H1 (cell line): Measurements from ENCODE around the gene MAFB. TPM values are rescaled to one million over a fixed set of nuclear protein-coding genes. Genes with fewer than 3 reads are reported as not detected.

ENCODE experiments used
- CTCF ChIA-PET: fragments of 300-600 bp; sonication (Branson Sonifier 250); formaldehyde crosslinking; loops from one replicate; lab custom pipeline; 2021; ENCODE audit not compliant: partially characterized antibody; lab: Charles Lee
- POLR2A ChIA-PET: fragments of 300-600 bp; sonication (Branson Sonifier 250); formaldehyde crosslinking; loops from one replicate; lab custom pipeline; 2021; ENCODE audit warnings: inconsistent platforms; ENCODE audit not compliant: partially characterized antibody; lab: Charles Lee
- DNase-seq, 2 experiments: peaks; one replicate each; pipeline versions ENCODE4 v3.0.0 to v3.0.0-alpha.2; 2010 to 2022; ENCODE audit warnings: low spot score in 2 of 2, low read depth in 1 of 2, mixed read lengths in 1 of 2
- FAIRE-seq: peaks from 2 replicates; lab custom pipeline; 2011; peaks lifted over from hg19 to GRCh38; lab: Jason Lieb, UNC
- H2AFZ ChIP-seq: 2 replicates; pipeline ENCODE4 v1.8.1; 2012; ENCODE audit warnings: low read length, inconsistent platforms
- H2AK5ac ChIP-seq: 2 replicates; pipeline ENCODE4 v1.6.1; 2013; ENCODE audit warnings: low read depth, low read length
- H2BK120ac ChIP-seq: replicated peaks from 2 replicates; pipeline ENCODE3; 2013; ENCODE audit warnings: low read depth, low read length, inconsistent platforms
- H2BK12ac ChIP-seq: 2 replicates; pipeline ENCODE4 v1.6.1; 2013; ENCODE audit warnings: low read depth, low read length
- H2BK15ac ChIP-seq: 2 replicates; pipeline ENCODE4 v1.6.1; 2013; ENCODE audit warnings: low read length
- H2BK20ac ChIP-seq: 2 replicates; pipeline ENCODE4 v1.6.1; 2013; ENCODE audit warnings: low read length
- H2BK5ac ChIP-seq: 2 replicates; pipeline ENCODE4 v1.6.1; 2013; ENCODE audit warnings: low read depth, low read length
- H3K14ac ChIP-seq: 2 replicates; pipeline ENCODE4 v1.6.1; 2013; ENCODE audit warnings: inconsistent platforms; ENCODE audit not compliant: insufficient read length
- H3K18ac ChIP-seq: 2 replicates; pipeline ENCODE4 v1.6.1; 2013; ENCODE audit warnings: low read length; ENCODE audit errors: extremely low read depth
- H3K23ac ChIP-seq: 2 replicates; pipeline ENCODE4 v1.6.1; 2013; ENCODE audit warnings: inconsistent platforms; ENCODE audit not compliant: insufficient read length
- H3K23me2 ChIP-seq: 2 replicates; pipeline ENCODE4 v1.6.1; 2013; ENCODE audit warnings: low read depth, low read length
- H3K27ac ChIP-seq: 2 replicates; pipeline ENCODE4 v1.6.1; 2011; ENCODE audit warnings: low read depth, low read length, inconsistent platforms
- H3K27me3 ChIP-seq, 4 experiments: replicated peaks in 1 of 4; 1 replicate in 1 of 4; 2 replicates in 3 of 4; pipeline versions ENCODE4 v1.6.1 to v1.8.1; 2011 to 2013; ENCODE audit warnings: low read length in 3 of 4, mild to moderate bottlenecking in 3 of 4, inconsistent platforms in 2 of 4, mixed read lengths in 2 of 4, moderate library complexity in 1 of 4; ENCODE audit not compliant: control insufficient read depth in 3 of 4, insufficient read depth in 3 of 4; ENCODE audit errors: extremely low read depth in 1 of 4
- H3K36me3 ChIP-seq, 4 experiments: 2 replicates each; pipeline versions ENCODE4 v1.6.1 to v1.8.1; 2011 to 2013; ENCODE audit warnings: mild to moderate bottlenecking in 4 of 4, low read length in 3 of 4, moderate library complexity in 2 of 4, control low read depth in 1 of 4, inconsistent platforms in 1 of 4; ENCODE audit not compliant: insufficient read depth in 4 of 4, control insufficient read depth in 2 of 4
- H3K4ac ChIP-seq: replicated peaks from 2 replicates; pipeline ENCODE3; 2013; ENCODE audit warnings: low read length, low read depth, mixed read lengths, inconsistent platforms; ENCODE audit not compliant: insufficient read length
- H3K4me1 ChIP-seq, 4 experiments: replicated peaks in 1 of 4; 1 replicate in 1 of 4; 2 replicates in 3 of 4; pipeline versions ENCODE4 v1.6.1 to v1.8.1; 2011 to 2013; ENCODE audit warnings: low read length in 3 of 4, inconsistent platforms in 2 of 4, mixed read lengths in 1 of 4; ENCODE audit not compliant: insufficient read depth in 4 of 4, control insufficient read depth in 3 of 4
- H3K4me2 ChIP-seq, 2 experiments: 2 replicates each; pipeline versions ENCODE4 v1.6.1 to v1.8.1; 2011 to 2013; ENCODE audit warnings: low read depth in 2 of 2, low read length in 2 of 2, control low read depth in 1 of 2, inconsistent platforms in 1 of 2, mild to moderate bottlenecking in 1 of 2; ENCODE audit not compliant: insufficient read depth in 1 of 2
- H3K4me3 ChIP-seq, 4 experiments: fragments of 200-600, 300-600 bp in 1 of 4; sonication (generic), shearing (Covaris generic), sonication (Bioruptor Twin) in 1 of 4; 2 replicates each; pipeline versions ENCODE4 v1.5.1 to v1.8.1; 2011 to 2016; ENCODE audit warnings: low read length in 4 of 4, low read depth in 3 of 4, control low read depth in 2 of 4, inconsistent platforms in 2 of 4, mild to moderate bottlenecking in 2 of 4, mixed read lengths in 1 of 4, moderate library complexity in 1 of 4; ENCODE audit not compliant: insufficient read depth in 2 of 4; ENCODE audit errors: extremely low read depth in 1 of 4
- H3K56ac ChIP-seq: replicated peaks from 2 replicates; pipeline ENCODE3; 2013; ENCODE audit warnings: low read depth, mild to moderate bottlenecking, mixed read lengths, low read length, inconsistent platforms; ENCODE audit not compliant: insufficient read length
- H3K79me1 ChIP-seq: 2 replicates; pipeline ENCODE4 v1.6.1; 2013; ENCODE audit warnings: low read depth, low read length, control low read depth
- H3K79me2 ChIP-seq, 2 experiments: 2 replicates each; pipeline versions ENCODE4 v1.6.1 to v1.8.1; 2012 to 2013; ENCODE audit warnings: low read length in 2 of 2, mild to moderate bottlenecking in 2 of 2, inconsistent platforms in 1 of 2; ENCODE audit not compliant: insufficient read depth in 2 of 2, control insufficient read depth in 1 of 2
- H3K9ac ChIP-seq, 4 experiments: replicated peaks in 1 of 4; 1 replicate in 1 of 4; 2 replicates in 3 of 4; pipeline versions ENCODE4 v1.6.1 to v1.8.1; 2011 to 2013; ENCODE audit warnings: low read depth in 3 of 4, low read length in 3 of 4, control low read depth in 2 of 4, mild to moderate bottlenecking in 2 of 4, moderate library complexity in 2 of 4, inconsistent platforms in 1 of 4; ENCODE audit errors: extremely low read depth in 1 of 4
- H3K9me3 ChIP-seq, 2 experiments: 2 replicates each; pipeline versions ENCODE4 v1.6.1 to v1.8.1; 2012 to 2013; ENCODE audit warnings: mild to moderate bottlenecking in 2 of 2, moderate library complexity in 2 of 2, control low read depth in 1 of 2, inconsistent platforms in 1 of 2, low read depth in 1 of 2, low read length in 1 of 2, mixed read lengths in 1 of 2; ENCODE audit not compliant: insufficient read depth in 2 of 2
- H4K20me1 ChIP-seq, 2 experiments: replicated peaks in 1 of 2; 2 replicates each; pipeline versions ENCODE3 to v1.8.1; 2011 to 2013; ENCODE audit warnings: inconsistent platforms in 2 of 2, low read length in 2 of 2, mild to moderate bottlenecking in 1 of 2; ENCODE audit not compliant: insufficient read depth in 2 of 2, control insufficient read depth in 1 of 2
- H4K5ac ChIP-seq: 2 replicates; pipeline ENCODE4 v1.6.1; 2013; ENCODE audit warnings: low read length, low read depth, mixed read lengths, inconsistent platforms; ENCODE audit not compliant: insufficient read length
- H4K8ac ChIP-seq: 2 replicates; pipeline ENCODE4 v1.8.0; 2013; ENCODE audit warnings: mild to moderate bottlenecking, moderate library complexity, low read length, inconsistent platforms; ENCODE audit not compliant: insufficient read depth; ENCODE audit errors: extremely low read depth
- H4K91ac ChIP-seq: replicated peaks from 2 replicates; pipeline ENCODE3; 2013; ENCODE audit warnings: low read length, mixed read lengths, inconsistent platforms; ENCODE audit not compliant: insufficient read length
- CBX8 ChIP-seq: fragments of 300-800, 300-1000 bp; sonication (generic); IDR thresholded peaks from 2 replicates; pipeline ENCODE4 v1.7.1; 2016; ENCODE audit warnings: low read depth, low read length, borderline replicate concordance
- SUZ12 ChIP-seq: fragments of 200-600 bp; sonication (generic); IDR thresholded peaks from 2 replicates; pipeline ENCODE4 v1.6.1; 2012; ENCODE audit warnings: mild to moderate bottlenecking, inconsistent platforms, low read length, moderate library complexity, mixed read lengths
- USF2 ChIP-seq: IDR thresholded peaks from 2 replicates; pipeline ENCODE4 v1.6.1; 2011; ENCODE audit warnings: low read length, improper control_type of control experiment
- WGBS, 2 experiments: shearing (Covaris generic) in 1 of 2; methylation state at CpG; one replicate each; pipeline versions ENCODE4 v1.1.6 to v1.1.7; 2013 to 2015; ENCODE audit warnings: low lambda C conversion rate in 2 of 2, mixed read lengths in 2 of 2, inconsistent platforms in 1 of 2, low coverage in 1 of 2, missing lambda C conversion rate in 1 of 2; ENCODE audit not compliant: insufficient replicate concordance in 2 of 2, insufficient coverage in 1 of 2, insufficient read length in 1 of 2; ENCODE audit errors: extremely low coverage in 1 of 2, missing lambda C conversion rate in 1 of 2; 5-methylcytosine and 5-hydroxymethylcytosine counted together
- polyA plus RNA-seq, 7 experiments: library from polyadenylated mRNA; depleted of rRNA in 3 of 7; stranded (reverse) in 5 of 7; unstranded in 2 of 7; fragments of >200 nt in 5 of 7; fragments of 200-250 nt in 2 of 7; gene quantifications; 1 replicate in 5 of 7; 2 replicates in 1 of 7; 4 replicates in 1 of 7; pipeline versions ENCODE4 v1.2.1 to v1.2.3, GENCODE V29; 2011 to 2013; ENCODE audit warnings: missing spikeins in 2 of 7, mixed read lengths in 2 of 7
- total RNA-seq: library from RNA; stranded (reverse); fragmentation: NEBNext Ultra II Directional; extraction: Animal tissue kit (Norgen Biotek cat#: 25700); gene quantifications from 2 replicates; pipeline ENCODE4 v1.2.1, GENCODE V29; 2021
- TF ChIP-seq, protein P1 (sequence below): IDR thresholded peaks from 2 replicates; pipeline ENCODE4 v1.6.1; 2012; ENCODE audit warnings: low read length, inconsistent platforms

The MAFB gene
- total and polyA plus RNA-seq, 2 of the 8 experiments (the other 6 are each of a cell fraction or from before 2014, with no cell fraction given), result 0.83 to 1.8 TPM

DNA sequence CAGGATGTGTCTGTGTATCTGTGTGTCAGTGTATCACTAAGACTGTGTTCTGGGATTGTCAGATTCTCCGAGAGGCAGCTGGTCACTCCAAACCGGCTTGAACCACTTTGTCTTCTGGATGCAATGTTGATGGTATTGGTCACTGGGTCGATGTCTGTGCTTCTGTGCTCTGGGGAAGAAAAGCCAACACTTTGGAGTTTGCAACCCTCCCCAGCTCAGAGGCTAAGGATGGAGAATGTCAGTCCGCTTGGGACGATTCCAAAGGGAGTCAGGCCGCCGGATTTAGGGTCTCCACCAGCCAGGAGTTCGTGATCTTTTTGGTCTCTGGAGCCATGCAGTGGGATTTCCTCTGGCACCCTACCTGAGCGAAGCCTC is 5.2 kb downstream of the MAFB start:
- Histone ChIP-seq H3K4me2 (peak overlapping the region; percentile 67 to 76; a peak in 3 of 4 replicates), H4K91ac (no peak overlapping the region), H2BK15ac (peak overlapping the region; percentile 83; the same call in 1 of the 2 replicates), H3K18ac (no peak overlapping the region), H3K4me1 (peaks cover 0 to 35% (median 16%) of the 10 kb centered on the region in 4 experiments; a peak in 5 of 7 replicates), H3K36me3 (peaks cover 0 to 12% (median under 1%) of the 10 kb centered on the region in 4 experiments; a peak in 2 of 8 replicates), H4K5ac (no peak overlapping the region), H2BK5ac (no peak overlapping the region), H3K9me3 (no peaks in the 10 kb centered on the region), H3K4ac (no peak overlapping the region), H3K56ac (no peak overlapping the region), H3K79me1 (no peaks in the 10 kb centered on the region), H2BK20ac (no peak overlapping the region), H3K4me3 (peak overlapping the region in 3 of 4 experiments; percentile 41 to 56 (median 51); a peak in 4 of 8 replicates), H3K79me2 (no peaks in the 10 kb centered on the region), H4K20me1 (peaks cover 19 to 41% of the 10 kb centered on the region in 2 experiments), H3K23me2 (peaks cover 19% of the 10 kb centered on the region; the same call in 1 of the 2 replicates), H2BK120ac (no peak overlapping the region), H2BK12ac (no peak overlapping the region), H3K23ac (no peak overlapping the region), H3K9ac (no peak overlapping the region), H2AFZ (no peak overlapping the region), H3K14ac (no peak overlapping the region), H4K8ac (no peak overlapping the region), H3K27ac (no peak overlapping the region), H2AK5ac (no peak overlapping the region; the same call in 1 of the 2 replicates), H3K27me3 (peaks cover 62 to 97% (median 86%) of the 10 kb centered on the region in 4 experiments)
- TF ChIP-seq SUZ12 (peak; percentile 89; the same call in 1 of the 2 replicates), CBX8 (0 out of 2 replicates have a peak, but pooled peaks have one; percentile 6), USF2 (no peak)
- TF ChIP-seq, protein P1, sequence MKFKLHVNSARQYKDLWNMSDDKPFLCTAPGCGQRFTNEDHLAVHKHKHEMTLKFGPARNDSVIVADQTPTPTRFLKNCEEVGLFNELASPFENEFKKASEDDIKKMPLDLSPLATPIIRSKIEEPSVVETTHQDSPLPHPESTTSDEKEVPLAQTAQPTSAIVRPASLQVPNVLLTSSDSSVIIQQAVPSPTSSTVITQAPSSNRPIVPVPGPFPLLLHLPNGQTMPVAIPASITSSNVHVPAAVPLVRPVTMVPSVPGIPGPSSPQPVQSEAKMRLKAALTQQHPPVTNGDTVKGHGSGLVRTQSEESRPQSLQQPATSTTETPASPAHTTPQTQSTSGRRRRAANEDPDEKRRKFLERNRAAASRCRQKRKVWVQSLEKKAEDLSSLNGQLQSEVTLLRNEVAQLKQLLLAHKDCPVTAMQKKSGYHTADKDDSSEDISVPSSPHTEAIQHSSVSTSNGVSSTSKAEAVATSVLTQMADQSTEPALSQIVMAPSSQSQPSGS, result no peak
- CTCF ChIA-PET, result interaction anchor here (1.0 to 1.4 kb wide), 2 partner anchors 14 to 35 kb away, joined by 3 read pairs; no protein-coding TSS in a partner anchor
- FAIRE-seq (no peak), DNase-seq (no peak)
- POLR2A ChIA-PET, result interaction anchor here (1.6 kb wide), 1 partner anchor 9 kb away, joined by 4 read pairs; no protein-coding TSS in a partner anchor
- 32% methylated on average over 9 of the region's 9 CpGs; no CpG with 5 or more reads in 1 of the 2 experiments for WGBS, 2 experiments
